Left renal pelvis (tissue), 4 donors: ENCODE measurements around the gene DSTN. TPM values are rescaled to one million over a fixed set of nuclear protein-coding genes. Genes with fewer than 3 reads are reported as not detected.

ENCODE experiments used
- DNase-seq, 4 donors: peaks; one replicate each; pipeline ENCODE4 v3.0.0-alpha.2; 2013; ENCODE audit warnings: low read depth in 4 of 4, low spot score in 3 of 4
- polyA plus RNA-seq, 4 donors: library from polyadenylated mRNA; unstranded; fragments of 120-200 nt; gene quantifications; one replicate each; pipeline ENCODE4 v1.2.1, GENCODE V29; 2013; ENCODE audit not compliant: insufficient read length in 4 of 4

Gene DSTN
- polyA plus RNA-seq, 4 donors: 313 to 472 (median 389) TPM

GRCh38 chr20:17633850-17634500 lies 64.1 kb downstream of the DSTN start:
- no peak for DNase-seq

- DNase-seq: no peak
These were observed 64.9 kb downstream of the DSTN start for GRCh38 chr20:17634661-17635331.

- no peak for DNase-seq
These were observed 65.7 kb downstream of the DSTN start for GRCh38 chr20:17635332-17636244.

- DNase-seq: no peak
These were observed 66.9 kb downstream of the DSTN start for GRCh38 chr20:17636523-17637412.

- no peak for DNase-seq
These were observed 67.5 kb downstream of the DSTN start for GRCh38 chr20:17637413-17637780.

GRCh38 chr20:17637985-17638640 lies 68.2 kb downstream of the DSTN start:
- DNase-seq: no peak

GRCh38 chr20:17638835-17639407 lies 69.0 kb downstream of the DSTN start:
- no peak for DNase-seq

- no peak for DNase-seq
These were observed 70.4 kb downstream of the DSTN start for GRCh38 chr20:17640146-17640874.

GRCh38 chr20:17640875-17641378 lies 71.1 kb downstream of the DSTN start:
- no peak for DNase-seq

- no peak for DNase-seq
These were observed 71.7 kb downstream of the DSTN start for GRCh38 chr20:17641520-17641964.

- no peak for DNase-seq
These were observed 72.1 kb downstream of the DSTN start for GRCh38 chr20:17641993-17642392.

GRCh38 chr20:17642404-17643269 lies 72.8 kb downstream of the DSTN start:
- no peak for DNase-seq

GRCh38 chr20:17643531-17644188 lies 73.8 kb downstream of the DSTN start:
- no peak for DNase-seq

GRCh38 chr20:17644451-17644850 lies 74.6 kb downstream of the DSTN start:
- DNase-seq: no peak

- DNase-seq: no peak
These were observed 75.1 kb downstream of the DSTN start for GRCh38 chr20:17645010-17645409.

- DNase-seq: no peak
These were observed 75.8 kb downstream of the DSTN start for GRCh38 chr20:17645546-17646208.
